Islet precursor cell (in vitro differentiated cells): ENCODE results near the gene FRMD3.

ENCODE experiments used
- DNase-seq: peaks from one replicate; pipeline ENCODE4 v3.0.0-alpha.2; 2018

Gene FRMD3

GRCh38 chr9:83472221-83472665, 66.0 kb downstream of the FRMD3 start:
- no peak for DNase-seq

GRCh38 chr9:83471241-83471640, 67.0 kb downstream of the FRMD3 start:
- DNase-seq, result no peak

- DNase-seq, result no peak
Observed at GRCh38 chr9:83469722-83470121, 68.5 kb downstream of the FRMD3 start.

- DNase-seq, result no peak
Observed at GRCh38 chr9:83468821-83469220, 69.4 kb downstream of the FRMD3 start.

- no peak for DNase-seq
Observed at GRCh38 chr9:83466877-83467276, 71.3 kb downstream of the FRMD3 start.

- no peak for DNase-seq
Observed at GRCh38 chr9:83466351-83466750, 71.8 kb downstream of the FRMD3 start.

GRCh38 chr9:83459830-83460229, 78.4 kb downstream of the FRMD3 start:
- no peak for DNase-seq

GRCh38 chr9:83458530-83458929, 79.7 kb downstream of the FRMD3 start:
- no peak for DNase-seq

GRCh38 chr9:83457005-83457404, 81.2 kb downstream of the FRMD3 start:
- DNase-seq, result no peak

- DNase-seq, result no peak
Observed at GRCh38 chr9:83456226-83456625, 82.0 kb downstream of the FRMD3 start.

GRCh38 chr9:83454076-83454475, 84.1 kb downstream of the FRMD3 start:
- DNase-seq, result no peak

GRCh38 chr9:83451308-83451707, 86.9 kb downstream of the FRMD3 start:
- DNase-seq, result peak; percentile 91

GRCh38 chr9:83449983-83450382, 88.2 kb downstream of the FRMD3 start:
- DNase-seq, result no peak

- DNase-seq, result no peak
Observed at GRCh38 chr9:83449166-83449565, 89.0 kb downstream of the FRMD3 start.

- no peak for DNase-seq
Observed at GRCh38 chr9:83448626-83449025, 89.6 kb downstream of the FRMD3 start.

- no peak for DNase-seq
Observed at GRCh38 chr9:83447351-83447750, 90.8 kb downstream of the FRMD3 start.

- no peak for DNase-seq
Observed at GRCh38 chr9:83445703-83446265, 92.4 kb downstream of the FRMD3 start.

- DNase-seq, result no peak
Observed at GRCh38 chr9:83444110-83444509, 94.1 kb downstream of the FRMD3 start.

- DNase-seq, result no peak
Observed at GRCh38 chr9:83441390-83441789, 96.8 kb downstream of the FRMD3 start.

- no peak for DNase-seq
Observed at GRCh38 chr9:83440641-83441040, 97.6 kb downstream of the FRMD3 start.

GRCh38 chr9:83435301-83435700, 102.9 kb downstream of the FRMD3 start:
- DNase-seq, result no peak

- no peak for DNase-seq
Observed at GRCh38 chr9:83434254-83434653, 103.9 kb downstream of the FRMD3 start.

- DNase-seq, result no peak
Observed at GRCh38 chr9:83433846-83434245, 104.4 kb downstream of the FRMD3 start.

GRCh38 chr9:83432877-83433550, 105.2 kb downstream of the FRMD3 start:
- no peak for DNase-seq

GRCh38 chr9:83432104-83432627, 106.0 kb downstream of the FRMD3 start:
- peak; percentile 83 for DNase-seq
